ENCODE results near the gene PAX2. TPM values are rescaled to one million over a fixed set of nuclear protein-coding genes. Genes with fewer than 3 reads are reported as not detected.

Gene PAX2
- total and polyA plus RNA-seq, 2 of the 13 experiments (the other 11 are each of a cell fraction or from before 2014, with no cell fraction given) = not detected

- TF ChIP-seq ZNF800 (CRISPR knock-in tag; IDR thresholded peaks at IDR 0.05) (0 out of 2 replicates have a peak, but pooled peaks have one; percentile 12), ZNF512 (CRISPR knock-in tag; IDR thresholded peaks at IDR 0.05) (peak; percentile 92), KLF16 (CRISPR knock-in tag; IDR thresholded peaks at IDR 0.05) (no peak), ZNF207 (IDR thresholded peaks at IDR 0.05; ENCODE audit: borderline replicate concordance) (no peak)
These were observed 15.3 kb upstream of the PAX2 start (continued) for GRCh38 chr10:100729862-100730724.

- Histone ChIP-seq H3K4me1 (ENCODE audit: insufficient read depth, low read length) (peaks cover 32% of the 10 kb centered on the region), H2AFZ (ENCODE audit: low read length) (no peak overlapping the region), H3K36me3 (replicated peaks in 1 of 2; ENCODE audit: control insufficient read depth in 1 of 2, insufficient read depth in 2 of 2, low read length in 2 of 2) (no peaks in the 10 kb centered on the region), H3K79me2 (ENCODE audit: insufficient read depth, low read length) (no peaks in the 10 kb centered on the region), H3K9ac (ENCODE audit: insufficient read depth, low read depth, low read length) (no peak overlapping the region), H3K4me2 (ENCODE audit: low read depth, low read length) (peak overlapping the region; percentile 63), H3K27me3 (ENCODE audit: control insufficient read depth in 1 of 2, insufficient read depth in 2 of 2, low read length in 2 of 2) (peaks cover 7 to 89% of the 10 kb centered on the region in 2 experiments; a peak in 4 of 5 replicates), H3K9me3 (ENCODE audit: low read length) (no peaks in the 10 kb centered on the region), H3K27ac (ENCODE audit: extremely low read length, insufficient read depth, low read length) (no peak overlapping the region), H3K4me3 (replicated peaks in 1 of 3; ENCODE audit: insufficient read depth in 1 of 3, low read depth in 2 of 3, low read length in 3 of 3) (peak overlapping the region; percentile 22 to 57 (median 26); a peak in 4 of 6 replicates), H4K20me1 (ENCODE audit: insufficient read depth, low read length) (no peaks in the 10 kb centered on the region)
- ATAC-seq (peak; percentile 20), FAIRE-seq (no peak), DNase-seq (ENCODE audit: low spot score) (peak; percentile 5)
- under 1% methylated on average over 18 of the region's 49 CpGs for WGBS (ENCODE audit: low lambda C conversion rate)
- BruUV-seq (replicated peaks) = no TSS peak
- intact Hi-C loops (cut with micrococcal nuclease; ENCODE audit: unreplicated experiment) (loop anchor here (1.0 kb wide), 1 partner anchor 11 kb away; no protein-coding TSS in a partner anchor), in situ Hi-C loops (cut with HindIII; ENCODE audit: extremely low pct_ligation_motif_present, low pct_unique_long_range_greater_than_20kb) (no loop called here)
- ChIA-PET CTCF (ENCODE audit: low intra/inter-chr PET ratio, low total read pairs) (no interaction called here), POLR2A (no interaction called here)
- TF ChIP-seq ZNF687 (CRISPR knock-in tag; IDR thresholded peaks at IDR 0.05) (peak; percentile 37), IKZF4 (CRISPR knock-in tag; IDR thresholded peaks at IDR 0.05; ENCODE audit: borderline replicate concordance, low read depth, not compliant biosample characterization) (no peak), THAP11 (CRISPR knock-in tag; IDR thresholded peaks at IDR 0.05) (no peak), MLLT10 (CRISPR knock-in tag; IDR thresholded peaks at IDR 0.05) (no peak), ZNF776 (CRISPR knock-in tag; IDR thresholded peaks at IDR 0.05) (peak; percentile 8; the same call in 1 of the 2 replicates), EEA1 (CRISPR knock-in tag; IDR thresholded peaks at IDR 0.05; ENCODE audit: borderline replicate concordance) (no peak), PHF21A (CRISPR knock-in tag; IDR thresholded peaks at IDR 0.05) (peak; percentile 34; the same call in 1 of the 2 replicates), EZH2 (conservative IDR thresholded peaks at IDR 0.05; ENCODE audit: low read depth, low read length) (peak; percentile 85; the same call in 1 of the 2 replicates)
These were observed 14.5 kb upstream of the PAX2 start for GRCh38 chr10:100730725-100731406.

All from HepG2 (cell line).